GM21825 (cell line): ENCODE measurements around the gene ZNF148.

Experiments
- ATAC-seq: cut with Tn5 transposase; IDR thresholded peaks from one replicate; pipeline ENCODE4 v1.9.1; 2021; ENCODE audit warnings: mild to moderate bottlenecking, moderate library complexity; ENCODE audit not compliant: unreplicated experiment

Gene ZNF148

DNA sequence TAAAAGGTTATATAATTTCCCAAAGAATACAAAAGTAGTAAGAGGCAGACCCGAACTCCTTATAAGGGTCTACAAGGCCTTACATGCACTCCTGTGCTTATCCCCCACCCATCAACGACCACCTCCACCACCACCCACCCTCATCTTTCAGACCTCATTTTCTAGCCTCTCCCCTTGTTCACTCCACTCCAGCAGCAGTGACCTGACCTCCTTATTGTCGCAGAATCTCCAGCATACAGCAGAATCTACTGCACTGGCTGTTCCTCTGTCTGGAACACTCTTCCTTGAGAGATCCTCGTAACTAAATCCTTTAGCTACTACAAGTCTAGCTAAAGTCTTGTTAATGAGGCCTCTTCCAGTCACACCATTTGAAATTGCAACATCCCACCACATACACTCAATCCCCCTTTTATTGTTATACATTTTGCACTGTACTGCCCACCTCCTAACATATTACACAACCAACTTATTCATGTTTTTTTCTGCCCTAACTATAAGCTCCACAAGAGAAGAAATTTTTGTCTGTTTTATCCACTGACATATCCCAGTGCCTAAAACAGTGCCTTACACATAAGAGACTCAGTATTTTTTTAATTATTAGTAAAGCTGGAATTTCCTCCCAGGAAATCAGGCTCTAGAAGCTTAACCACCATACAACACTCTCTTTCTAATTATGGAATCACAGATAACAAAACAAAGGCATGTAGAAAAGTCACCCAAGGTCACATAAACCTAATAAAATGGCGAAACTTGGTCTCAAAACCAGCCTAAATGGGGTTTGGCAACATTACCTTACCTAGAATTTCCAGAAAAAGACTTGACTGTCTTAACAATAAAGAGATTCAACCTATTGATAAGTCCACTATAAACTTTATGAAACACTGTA lies 40.2 kb downstream of the ZNF148 start:
- ATAC-seq = no peak

GRCh38 chr3:125332504-125332903 lies 42.6 kb downstream of the ZNF148 start:
- no peak for ATAC-seq

DNA sequence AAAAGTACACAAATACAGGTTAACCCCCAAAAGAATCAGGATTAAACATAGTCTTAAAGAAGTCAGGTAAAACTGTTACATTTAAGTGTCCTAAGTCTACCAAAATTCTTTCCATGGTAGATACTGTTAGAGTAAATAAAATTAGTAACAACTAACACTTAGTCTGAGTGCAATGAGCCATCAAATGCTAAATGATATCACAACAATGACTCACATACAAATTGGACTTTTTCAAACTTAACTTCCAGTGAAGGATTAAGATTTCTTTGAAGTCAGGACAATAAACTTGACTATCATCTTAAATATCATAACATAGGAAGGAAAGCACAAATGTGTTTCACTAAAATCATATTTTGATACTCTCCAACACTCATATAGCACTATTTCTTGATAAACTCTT lies 43.9 kb downstream of the ZNF148 start:
- ATAC-seq = no peak

- no peak for ATAC-seq
Measured at GRCh38 chr3:125326957-125327356, 48.2 kb downstream of the ZNF148 start.

GRCh38 chr3:125325746-125326145 lies 49.4 kb downstream of the ZNF148 start:
- ATAC-seq = no peak

DNA sequence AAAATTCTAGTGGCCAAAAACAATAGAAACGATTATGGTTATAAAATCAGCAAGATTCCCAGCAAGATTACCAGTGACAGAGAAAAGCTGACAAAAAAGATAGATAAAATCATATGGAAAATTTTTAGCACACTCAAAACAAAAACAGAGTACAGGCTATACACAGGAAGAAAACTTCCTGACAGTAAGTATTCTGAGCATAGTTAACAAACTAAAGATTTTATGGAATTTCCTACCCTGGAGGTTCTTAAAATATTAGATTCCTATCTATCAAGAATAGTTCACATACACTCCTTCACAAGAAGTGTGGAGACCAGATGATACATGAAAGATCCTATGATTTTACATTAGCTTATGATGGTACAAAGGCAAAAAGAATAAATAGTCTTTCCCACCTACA lies 50.8 kb downstream of the ZNF148 start:
- ATAC-seq = no peak

GRCh38 chr3:125322917-125323316 lies 52.2 kb downstream of the ZNF148 start:
- no peak for ATAC-seq

DNA sequence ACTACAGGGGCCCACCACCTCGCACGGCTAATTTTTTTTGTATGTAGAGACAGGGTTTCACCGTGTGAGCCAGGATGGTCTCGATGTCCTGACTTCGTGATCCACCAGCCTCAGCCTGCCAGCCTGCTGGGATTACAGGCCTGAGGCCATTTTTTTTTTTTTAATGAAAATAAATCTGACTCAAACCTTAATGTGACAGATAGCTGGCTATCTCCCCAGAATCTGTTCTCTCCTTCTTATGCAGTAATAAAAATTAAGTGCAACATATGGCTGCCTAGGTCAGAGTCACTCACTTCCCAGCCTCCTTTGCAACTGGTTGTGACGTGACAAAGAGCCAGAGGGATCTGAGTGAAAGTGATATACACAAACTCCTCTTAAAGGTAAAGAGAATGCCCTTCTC lies 53.0 kb downstream of the ZNF148 start:
- ATAC-seq = no peak

DNA sequence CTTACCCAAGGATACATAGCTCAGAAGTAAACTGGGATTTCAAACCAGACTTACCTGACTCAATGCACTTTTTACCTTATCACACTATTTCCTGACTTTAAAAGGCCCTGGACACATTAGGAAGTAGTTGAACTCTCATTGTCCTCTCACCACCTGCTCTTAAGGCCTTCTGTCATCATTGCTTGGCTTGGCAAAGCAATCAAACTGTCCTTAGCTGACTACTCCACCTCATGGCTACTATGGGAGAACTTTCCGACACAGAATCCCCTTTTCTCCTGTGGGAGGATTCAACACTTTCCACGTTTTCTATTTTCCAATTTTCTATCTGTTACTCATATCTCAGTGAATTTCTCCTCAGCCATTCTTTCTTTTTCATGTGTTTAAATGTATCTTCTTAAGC lies 55.4 kb downstream of the ZNF148 start:
- no peak for ATAC-seq

DNA sequence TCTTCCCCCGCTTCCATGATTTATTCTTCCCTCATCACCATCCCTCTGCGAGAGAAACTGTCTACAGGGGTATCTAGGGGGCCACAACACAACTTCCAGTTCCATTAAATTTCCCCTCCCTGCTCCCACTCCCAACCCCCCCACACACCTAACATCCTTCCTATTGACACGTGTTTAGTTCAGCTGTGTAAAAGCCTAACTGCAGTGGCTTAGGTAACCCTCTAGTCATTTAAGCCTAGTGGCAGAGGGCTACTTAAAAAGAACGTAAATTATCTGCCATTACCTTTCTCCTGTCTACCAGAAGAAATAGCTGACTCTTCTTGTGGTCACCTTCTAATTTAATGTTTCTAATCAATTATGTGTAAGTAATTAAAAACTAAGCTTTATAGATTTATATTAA lies 56.3 kb downstream of the ZNF148 start:
- no peak for ATAC-seq

DNA sequence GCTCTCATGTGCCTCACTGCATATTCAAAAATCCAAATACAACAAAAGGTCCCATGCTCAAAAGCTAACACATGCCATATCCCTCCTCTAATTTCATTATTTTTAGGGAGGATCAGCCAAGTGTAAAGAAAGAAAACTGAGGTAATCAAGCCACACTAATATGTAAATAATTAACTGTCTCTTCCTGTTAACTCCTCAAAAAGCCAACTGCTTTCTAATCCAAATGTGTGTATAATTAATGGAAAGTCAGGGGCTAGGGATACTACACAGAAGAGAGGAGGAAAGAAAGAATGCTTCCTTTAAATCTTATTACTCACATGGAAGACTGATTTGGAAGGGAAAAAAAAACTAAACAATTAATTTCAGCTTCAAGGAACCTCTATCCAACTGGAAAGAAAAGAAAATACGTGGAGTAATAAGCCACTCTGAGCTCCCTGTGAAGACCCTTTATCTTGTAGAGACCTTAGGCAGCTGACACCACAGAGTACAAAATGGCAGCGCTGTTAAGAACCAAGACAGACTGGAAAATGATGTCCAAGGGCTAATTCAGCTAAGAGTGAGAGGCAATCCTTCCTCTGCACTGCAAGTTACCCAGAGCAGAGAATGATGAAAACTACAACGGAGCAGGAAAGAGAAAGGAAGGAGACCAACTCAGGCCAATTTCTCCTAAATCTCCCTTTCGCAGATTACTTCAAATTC lies 56.8 kb downstream of the ZNF148 start:
- no peak for ATAC-seq

DNA sequence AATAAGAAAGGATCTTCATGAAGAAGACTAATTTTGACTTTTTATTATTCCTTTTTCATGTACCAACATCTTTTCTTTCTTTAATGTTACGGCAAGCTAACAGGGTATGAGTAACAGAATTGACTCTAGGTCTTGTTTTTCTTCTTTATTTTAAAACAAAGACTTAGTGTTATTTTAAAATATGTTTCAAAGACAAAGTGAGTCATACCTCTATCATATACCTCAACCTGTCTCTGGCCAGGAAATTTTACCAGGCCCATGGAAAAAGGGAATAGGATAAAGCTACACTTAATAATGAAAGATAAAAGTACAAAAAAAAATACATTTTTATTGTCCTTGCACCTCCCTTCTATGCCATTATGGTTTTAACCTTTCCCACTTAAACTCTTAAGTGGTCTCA lies 57.4 kb downstream of the ZNF148 start:
- ATAC-seq = no peak

- no peak for ATAC-seq
Measured at GRCh38 chr3:125316949-125317348, 58.2 kb downstream of the ZNF148 start.

GRCh38 chr3:125316246-125316645 lies 58.9 kb downstream of the ZNF148 start:
- no peak for ATAC-seq

- no peak for ATAC-seq
Measured at GRCh38 chr3:125313060-125313635, 62.0 kb downstream of the ZNF148 start.

DNA sequence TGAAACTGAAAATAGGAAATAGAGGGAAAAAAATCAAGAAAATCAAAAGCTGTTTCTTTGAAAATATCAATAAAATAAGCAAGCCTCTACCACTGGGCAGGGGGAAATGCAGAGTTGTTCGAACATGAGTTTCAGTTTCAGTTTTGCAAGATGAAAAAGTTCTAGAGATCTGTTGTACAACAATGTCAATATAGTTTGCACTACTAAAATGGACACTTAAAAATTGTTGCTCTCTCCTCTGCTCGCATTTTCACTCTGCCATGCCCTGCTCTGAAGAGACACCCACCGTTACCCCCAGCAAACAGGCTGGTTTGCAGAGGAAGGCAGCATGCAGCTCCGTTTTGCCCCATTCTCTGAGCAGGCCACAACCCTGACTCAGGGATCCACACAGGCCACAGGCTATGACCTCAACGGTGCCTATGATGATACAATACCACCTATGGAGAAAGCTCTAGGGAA lies 64.5 kb downstream of the ZNF148 start:
- ATAC-seq = no peak

GRCh38 chr3:125309476-125309875 lies 65.6 kb downstream of the ZNF148 start:
- ATAC-seq = no peak

DNA sequence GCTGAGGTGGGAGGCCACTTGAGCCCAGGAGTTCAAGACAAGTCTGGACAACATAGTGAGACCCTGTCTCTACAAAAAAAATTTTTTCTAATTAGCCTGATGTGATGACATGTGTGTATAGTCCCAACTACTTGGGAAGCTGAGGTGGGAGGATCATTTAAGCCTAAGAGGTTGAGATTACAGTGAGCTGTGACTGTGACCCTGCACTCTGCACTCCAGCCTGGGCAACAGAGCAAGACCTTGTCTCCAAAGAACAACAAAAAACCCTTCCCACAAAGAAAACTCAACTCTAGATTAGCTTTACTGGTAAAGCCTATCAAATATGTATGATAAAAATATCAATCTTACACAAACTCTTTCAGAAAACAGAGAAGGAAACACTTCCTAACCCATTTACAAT lies 68.5 kb downstream of the ZNF148 start:
- no peak for ATAC-seq

DNA sequence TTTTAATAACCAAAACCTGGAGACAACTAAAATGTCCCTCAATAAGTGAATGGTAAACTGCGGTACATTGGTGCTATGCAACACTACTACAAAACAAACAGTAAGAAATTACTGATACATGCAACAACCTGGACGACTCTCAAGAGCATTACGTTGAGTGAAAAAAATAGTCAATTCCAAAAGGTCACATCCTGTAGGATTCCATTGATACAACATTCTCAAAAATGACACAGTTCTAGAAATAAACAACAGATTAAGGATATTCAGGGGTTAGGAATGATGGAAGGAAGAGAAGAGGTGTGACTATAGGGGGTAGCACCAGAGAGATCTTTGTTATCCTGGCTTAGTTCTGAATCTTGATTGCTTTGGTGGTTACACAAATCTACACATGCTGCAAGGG lies 72.2 kb downstream of the ZNF148 start:
- ATAC-seq = no peak

GRCh38 chr3:125300416-125300815 lies 74.7 kb downstream of the ZNF148 start:
- ATAC-seq = no peak

DNA sequence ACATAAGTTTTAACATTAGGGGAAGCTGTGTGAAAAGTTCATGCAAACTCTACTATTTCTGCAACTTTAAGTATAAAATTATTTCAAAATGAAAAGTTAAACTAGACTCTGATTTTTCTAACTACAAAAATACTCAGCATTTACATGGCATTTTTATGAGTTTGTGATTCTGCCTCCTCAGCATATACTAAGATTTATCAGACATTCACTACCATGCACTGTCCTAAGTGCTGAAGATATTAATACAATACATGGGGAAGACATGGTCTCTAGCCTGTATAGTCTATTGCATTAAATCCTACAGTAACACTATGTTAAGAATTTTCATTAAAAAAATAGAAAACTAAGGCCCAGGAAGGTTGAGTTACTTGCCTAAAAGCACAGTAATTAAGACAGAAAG lies 80.7 kb downstream of the ZNF148 start:
- ATAC-seq = no peak

GRCh38 chr3:125292015-125292414 lies 83.1 kb downstream of the ZNF148 start:
- no peak for ATAC-seq
